ENCODE data around the gene APOC1. TPM values are rescaled to one million over a fixed set of nuclear protein-coding genes. Genes with fewer than 3 reads are reported as not detected.

APOC1 gene
- total RNA-seq, 1 experiment from 2014 or later = 4.7 TPM

DNA sequence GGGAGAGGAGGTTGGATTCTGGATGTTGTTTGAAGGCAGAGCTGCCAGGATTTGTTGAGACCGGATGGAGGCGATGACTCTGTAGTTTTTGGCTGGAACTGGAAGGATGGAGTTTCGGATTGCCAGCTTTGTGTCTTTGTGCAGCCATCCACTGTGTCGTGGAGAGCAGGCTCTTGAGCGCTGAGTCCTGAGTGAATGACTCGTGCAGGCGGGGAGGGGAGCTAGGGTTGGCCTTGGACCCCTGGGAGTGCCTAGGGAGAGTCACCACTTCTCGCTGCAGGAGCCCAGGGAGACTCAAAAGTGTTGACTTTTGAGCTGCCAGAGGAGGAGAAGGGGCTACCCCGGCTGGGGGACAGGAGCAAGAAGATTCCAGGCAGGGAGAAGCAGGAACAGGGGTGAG, 19.5 kb upstream of the APOC1 start:
- H3K36me3 Mint-ChIP-seq (ENCODE audit: insufficient read depth, unreplicated experiment) = peaks cover 99% of the 10 kb centered on the region
- no peak overlapping the region for H3K4me3 Mint-ChIP-seq (ENCODE audit: low read depth, unreplicated experiment)
- DNase-seq = no peak
- no TSS peak for BruUV-seq (replicated peaks)
- no peaks in the 10 kb centered on the region for H3K9me3 Mint-ChIP-seq (ENCODE audit: low read depth, unreplicated experiment)
- CTCF ChIA-PET = interaction anchor here (1.0 kb wide), 1 partner anchor 51 kb away, joined by 3 read pairs; no protein-coding TSS in a partner anchor
- H3K4me1 Mint-ChIP-seq (ENCODE audit: low read depth, unreplicated experiment) = peaks cover 26% of the 10 kb centered on the region
- TF ChIP-seq, protein P1, sequence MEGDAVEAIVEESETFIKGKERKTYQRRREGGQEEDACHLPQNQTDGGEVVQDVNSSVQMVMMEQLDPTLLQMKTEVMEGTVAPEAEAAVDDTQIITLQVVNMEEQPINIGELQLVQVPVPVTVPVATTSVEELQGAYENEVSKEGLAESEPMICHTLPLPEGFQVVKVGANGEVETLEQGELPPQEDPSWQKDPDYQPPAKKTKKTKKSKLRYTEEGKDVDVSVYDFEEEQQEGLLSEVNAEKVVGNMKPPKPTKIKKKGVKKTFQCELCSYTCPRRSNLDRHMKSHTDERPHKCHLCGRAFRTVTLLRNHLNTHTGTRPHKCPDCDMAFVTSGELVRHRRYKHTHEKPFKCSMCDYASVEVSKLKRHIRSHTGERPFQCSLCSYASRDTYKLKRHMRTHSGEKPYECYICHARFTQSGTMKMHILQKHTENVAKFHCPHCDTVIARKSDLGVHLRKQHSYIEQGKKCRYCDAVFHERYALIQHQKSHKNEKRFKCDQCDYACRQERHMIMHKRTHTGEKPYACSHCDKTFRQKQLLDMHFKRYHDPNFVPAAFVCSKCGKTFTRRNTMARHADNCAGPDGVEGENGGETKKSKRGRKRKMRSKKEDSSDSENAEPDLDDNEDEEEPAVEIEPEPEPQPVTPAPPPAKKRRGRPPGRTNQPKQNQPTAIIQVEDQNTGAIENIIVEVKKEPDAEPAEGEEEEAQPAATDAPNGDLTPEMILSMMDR (IDR thresholded peaks at IDR 0.05; ENCODE audit: unreplicated experiment) = no peak
- intact Hi-C loops (cut with micrococcal nuclease; ENCODE audit: unreplicated experiment) = no loop called here
- H3K27me3 Mint-ChIP-seq (ENCODE audit: unreplicated experiment) = no peaks in the 10 kb centered on the region
- no peak overlapping the region for H3K27ac Mint-ChIP-seq (ENCODE audit: unreplicated experiment)

DNA sequence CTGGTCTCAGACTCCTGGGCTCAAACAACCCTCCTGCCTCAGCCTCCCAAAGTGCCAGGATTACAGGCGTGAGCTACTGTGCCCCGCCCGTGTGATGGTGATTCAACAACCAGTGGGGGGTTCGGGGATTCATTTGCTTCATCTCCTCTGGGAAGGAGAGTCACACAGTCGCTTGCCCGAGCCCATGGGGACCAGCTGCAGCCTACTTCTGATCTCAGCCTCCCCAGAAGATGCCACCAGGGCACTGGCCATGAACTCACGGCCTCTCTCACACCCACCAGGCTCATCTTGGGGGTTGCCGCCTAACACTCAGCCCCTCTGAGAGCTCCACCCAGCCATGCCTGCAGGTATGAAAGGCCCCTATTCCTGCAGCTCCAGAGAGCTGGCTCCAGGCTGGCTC, 16.6 kb upstream of the APOC1 start:
- CTCF ChIA-PET = no interaction called here
- Mint-ChIP-seq H3K27ac (ENCODE audit: unreplicated experiment) (no peak overlapping the region), H3K4me3 (ENCODE audit: low read depth, unreplicated experiment) (no peak overlapping the region), H3K36me3 (ENCODE audit: insufficient read depth, unreplicated experiment) (peaks cover 98% of the 10 kb centered on the region), H3K27me3 (ENCODE audit: unreplicated experiment) (no peaks in the 10 kb centered on the region), H3K4me1 (ENCODE audit: low read depth, unreplicated experiment) (peaks cover 5% of the 10 kb centered on the region), H3K9me3 (ENCODE audit: low read depth, unreplicated experiment) (no peaks in the 10 kb centered on the region)
- no peak for DNase-seq
- intact Hi-C loops (cut with micrococcal nuclease; ENCODE audit: unreplicated experiment) = no loop called here
- TF ChIP-seq, protein P1 (IDR thresholded peaks at IDR 0.05; ENCODE audit: unreplicated experiment) = no peak
- BruUV-seq (replicated peaks) = no TSS peak

DNA sequence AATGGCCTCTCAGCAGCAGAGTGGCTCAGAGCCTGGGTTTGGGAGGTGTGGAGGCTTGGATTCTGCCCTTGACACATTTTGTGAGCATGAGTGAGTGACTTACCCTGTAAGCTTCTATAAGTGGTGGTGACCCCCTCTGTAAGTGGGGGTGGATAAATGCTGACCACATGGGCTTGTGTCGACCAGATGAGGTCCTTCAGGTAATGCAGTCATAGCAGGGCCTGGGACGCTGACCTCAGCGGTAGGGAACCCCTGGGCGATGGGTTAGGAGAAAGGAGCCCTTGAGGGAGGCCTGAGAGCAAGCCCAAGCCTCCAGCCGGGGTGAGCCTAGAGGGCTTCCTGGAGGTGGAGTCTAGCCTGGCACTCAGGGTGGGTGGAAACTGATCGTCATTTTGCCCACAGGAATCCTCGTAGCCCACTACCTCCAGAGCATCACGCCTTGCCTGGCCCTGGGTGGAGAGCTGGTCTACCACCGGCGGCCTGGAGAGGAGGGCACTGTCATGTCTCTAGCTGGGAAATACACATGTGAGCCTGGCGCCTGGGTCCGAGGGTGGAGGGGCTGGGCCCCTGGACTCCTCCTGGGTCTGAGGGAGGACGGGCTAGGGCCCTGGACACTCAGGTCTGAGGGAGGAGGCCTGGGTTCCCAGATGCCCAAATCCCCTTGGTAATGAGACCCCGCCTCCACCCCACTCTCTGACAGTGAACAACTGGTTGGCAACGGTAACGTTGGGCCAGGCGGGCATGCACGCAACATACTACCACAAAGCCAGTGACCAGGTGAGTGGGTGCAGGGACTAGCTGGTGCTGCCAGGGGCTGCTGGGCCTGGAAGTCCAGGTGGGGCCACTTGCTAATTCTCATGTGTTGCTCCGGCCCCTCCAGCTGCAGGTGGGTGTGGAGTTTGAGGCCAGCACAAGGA, 13.8 kb upstream of the APOC1 start:
- CTCF ChIA-PET = interaction anchor here (0.6 kb wide), 1 partner anchor 438 kb away, joined by 5 read pairs; no protein-coding TSS in a partner anchor
- Mint-ChIP-seq H3K27me3 (ENCODE audit: unreplicated experiment) (peaks cover 18% of the 10 kb centered on the region), H3K36me3 (ENCODE audit: insufficient read depth, unreplicated experiment) (peaks cover 98% of the 10 kb centered on the region), H3K27ac (ENCODE audit: unreplicated experiment) (no peak overlapping the region), H3K4me3 (ENCODE audit: low read depth, unreplicated experiment) (no peak overlapping the region), H3K4me1 (ENCODE audit: low read depth, unreplicated experiment) (no peaks in the 10 kb centered on the region), H3K9me3 (ENCODE audit: low read depth, unreplicated experiment) (no peaks in the 10 kb centered on the region)
- intact Hi-C loops (cut with micrococcal nuclease; ENCODE audit: unreplicated experiment) = no loop called here
- TF ChIP-seq, protein P1 (IDR thresholded peaks at IDR 0.05; ENCODE audit: unreplicated experiment) = no peak
- no TSS peak for BruUV-seq (replicated peaks)
- no peak for DNase-seq

DNA sequence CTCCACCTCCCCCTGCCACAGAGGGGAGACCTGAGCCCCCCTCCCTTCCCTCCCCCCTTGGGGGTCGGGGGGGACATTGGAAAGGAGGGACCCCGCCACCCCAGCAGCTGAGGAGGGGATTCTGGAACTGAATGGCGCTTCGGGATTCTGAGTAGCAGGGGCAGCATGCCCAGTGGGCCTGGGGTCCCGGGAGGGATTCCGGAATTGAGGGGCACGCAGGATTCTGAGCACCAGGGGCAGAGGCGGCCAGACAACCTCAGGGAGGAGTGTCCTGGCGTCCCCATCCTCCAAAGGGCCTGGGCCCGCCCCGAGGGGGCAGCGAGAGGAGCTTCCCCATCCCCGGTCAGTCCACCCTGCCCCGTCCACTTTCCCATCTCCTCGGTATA, 11.2 kb upstream of the APOC1 start:
- peak overlapping the region; percentile 79 for H3K27ac Mint-ChIP-seq (ENCODE audit: unreplicated experiment)
- peaks cover 11% of the 10 kb centered on the region for H3K4me1 Mint-ChIP-seq (ENCODE audit: low read depth, unreplicated experiment)
- no peak overlapping the region for H3K4me3 Mint-ChIP-seq (ENCODE audit: low read depth, unreplicated experiment)
- TF ChIP-seq, protein P1 (IDR thresholded peaks at IDR 0.05; ENCODE audit: unreplicated experiment) = no peak
- DNase-seq = no peak
- BruUV-seq (replicated peaks) = TSS peak; percentile 72
- H3K9me3 Mint-ChIP-seq (ENCODE audit: low read depth, unreplicated experiment) = no peaks in the 10 kb centered on the region
- peaks cover 84% of the 10 kb centered on the region for H3K36me3 Mint-ChIP-seq (ENCODE audit: insufficient read depth, unreplicated experiment)
- CTCF ChIA-PET = interaction anchor here (1.2 kb wide), 2 partner anchors 49 to 52 kb away, joined by 3 read pairs; partner anchors contain the start of gene CLPTM1
- peaks cover 43% of the 10 kb centered on the region for H3K27me3 Mint-ChIP-seq (ENCODE audit: unreplicated experiment)
- intact Hi-C loops (cut with micrococcal nuclease; ENCODE audit: unreplicated experiment) = loop anchor here (1.0 kb wide), 1 partner anchor 48 kb away; no protein-coding TSS in a partner anchor
